ENCODE measurements around the gene HSD17B1.
A peak's percentile ranks its signal among the peaks of the same experiment; 100 is the strongest.
"Not testable (repeated sequence)": the region's sequence is repeated elsewhere in the genome, so short reads cannot be mapped to it uniquely, and the experiment has no call there.

Gene HSD17B1

GRCh38 chr17:42548070-42548837 is 4.5 kb upstream of the HSD17B1 start:
- peak; percentile 74 for DNase-seq

- DNase-seq, result no peak
These were observed 3.5 kb upstream of the HSD17B1 start for GRCh38 chr17:42548993-42549755.

GRCh38 chr17:42553161-42553818 is 567 bp downstream of the HSD17B1 start:
- no peak for DNase-seq

- no peak for DNase-seq
These were observed 1.1 kb downstream of the HSD17B1 start for GRCh38 chr17:42553866-42554249.

- DNase-seq, result peak; percentile 92
These were observed 1.8 kb downstream of the HSD17B1 start for GRCh38 chr17:42554250-42555121.

GRCh38 chr17:42555122-42555622 is 2.4 kb downstream of the HSD17B1 start:
- DNase-seq, result no peak

- DNase-seq, result not testable (repeated sequence)
These were observed 3.4 kb downstream of the HSD17B1 start for GRCh38 chr17:42555961-42556617.

- DNase-seq, result no peak
These were observed 6.4 kb downstream of the HSD17B1 start for GRCh38 chr17:42559075-42559474.

GRCh38 chr17:42560246-42560645 is 7.5 kb downstream of the HSD17B1 start:
- DNase-seq, result no peak

- peak; percentile 98 for DNase-seq
These were observed 9.2 kb downstream of the HSD17B1 start, which contains the start of gene COASY for GRCh38 chr17:42561897-42562387. Gene COASY (plus strand): TSS chr17:42562148. CDS start chr17:42562623, 475 bp downstream.

- no peak for DNase-seq
These were observed 9.8 kb downstream of the HSD17B1 start for GRCh38 chr17:42562388-42563142.

GRCh38 chr17:42563143-42563509 is 10.4 kb downstream of the HSD17B1 start:
- DNase-seq, result no peak

- no peak for DNase-seq
These were observed 10.8 kb downstream of the HSD17B1 start for GRCh38 chr17:42563543-42563942.

- no peak for DNase-seq
These were observed 11.2 kb downstream of the HSD17B1 start for GRCh38 chr17:42563950-42564349.

GRCh38 chr17:42564815-42565522 is 12.2 kb downstream of the HSD17B1 start:
- DNase-seq, result no peak

GRCh38 chr17:42565523-42566214 is 12.9 kb downstream of the HSD17B1 start:
- DNase-seq, result no peak

GRCh38 chr17:42566215-42566882 is 13.6 kb downstream of the HSD17B1 start:
- DNase-seq, result peak; percentile 45

GRCh38 chr17:42566883-42567573 is 14.3 kb downstream of the HSD17B1 start, which contains the start of gene MLX:
Gene MLX (plus strand): TSS chr17:42567100. CDS start chr17:42567125, 25 bp downstream.
- DNase-seq, result peak; percentile 95
